LoVo (cell line): Measurements from ENCODE around the gene ODAD2.
"Not testable (repeated sequence)": the region's sequence is repeated elsewhere in the genome, so short reads cannot be mapped to it uniquely, and the experiment has no call there.

Source experiments
- DNase-seq: peaks from one replicate; pipeline ENCODE4 v3.0.0-alpha.2; 2016; ENCODE audit warnings: low spot score

Gene ODAD2

GRCh38 chr10:27998954-27999275 lies at the start of gene ODAD2:
Gene ODAD2, minus strand, starts transcription at chr10:27999079. Its CDS starts 3,937 bp downstream, at chr10:27995142.
- no peak for DNase-seq

GRCh38 chr10:28047061-28047460 lies 48.2 kb upstream of the ODAD2 start:
- no peak for DNase-seq

GRCh38 chr10:28046579-28046978 lies 47.7 kb upstream of the ODAD2 start:
- DNase-seq = no peak

GRCh38 chr10:28043941-28044340 lies 45.1 kb upstream of the ODAD2 start:
- no peak for DNase-seq

- no peak for DNase-seq
Observed at GRCh38 chr10:28036587-28036986, 37.7 kb upstream of the ODAD2 start.

GRCh38 chr10:28020993-28021982 lies 22.4 kb upstream of the ODAD2 start:
- DNase-seq = no peak

- DNase-seq = no peak
Observed at GRCh38 chr10:28020080-28020860, 21.4 kb upstream of the ODAD2 start.

- DNase-seq = no peak
Observed at GRCh38 chr10:28014651-28015050, 15.8 kb upstream of the ODAD2 start.

GRCh38 chr10:28012990-28013515 lies 14.2 kb upstream of the ODAD2 start:
- no peak for DNase-seq

- no peak for DNase-seq
Observed at GRCh38 chr10:28010821-28011220, 11.9 kb upstream of the ODAD2 start.

- DNase-seq = no peak
Observed at GRCh38 chr10:28008054-28008453, 9.2 kb upstream of the ODAD2 start.

GRCh38 chr10:28001353-28001752 lies 2.5 kb upstream of the ODAD2 start:
- DNase-seq = no peak

- no peak for DNase-seq
Observed at GRCh38 chr10:27998178-27998953, 513 bp downstream of the ODAD2 start.

GRCh38 chr10:27997865-27998177 lies 1.1 kb downstream of the ODAD2 start:
- DNase-seq = no peak

- DNase-seq = no peak
Observed at GRCh38 chr10:27995311-27995710, 3.6 kb downstream of the ODAD2 start.

- not testable (repeated sequence) for DNase-seq
Observed at GRCh38 chr10:27989357-27989756, 9.5 kb downstream of the ODAD2 start.

GRCh38 chr10:27986821-27987220 lies 12.1 kb downstream of the ODAD2 start:
- no peak for DNase-seq

- no peak for DNase-seq
Observed at GRCh38 chr10:27982875-27983543, 15.9 kb downstream of the ODAD2 start.

GRCh38 chr10:27981744-27982143 lies 17.1 kb downstream of the ODAD2 start:
- DNase-seq = no peak

GRCh38 chr10:27970795-27971194 lies 28.1 kb downstream of the ODAD2 start:
- DNase-seq = not testable (repeated sequence)

GRCh38 chr10:27969931-27970330 lies 28.9 kb downstream of the ODAD2 start:
- not testable (repeated sequence) for DNase-seq
